NK-92 (cell line): ENCODE measurements around the gene SLC44A1.

Experiments used
- DNase-seq: peaks from one replicate; lab custom pipeline; 2025; ENCODE audit not compliant: unreplicated experiment; lab: John Stamatoyannopoulos, UW

The SLC44A1 gene

GRCh38 chr9:105297442-105298075 lies 53.1 kb downstream of the SLC44A1 start:
- no peak for DNase-seq

- no peak for DNase-seq
Measured at GRCh38 chr9:105299190-105299854, 54.9 kb downstream of the SLC44A1 start.

- DNase-seq = no peak
Measured at GRCh38 chr9:105302728-105303127, 58.3 kb downstream of the SLC44A1 start.

GRCh38 chr9:105305856-105306255 lies 61.4 kb downstream of the SLC44A1 start:
- no peak for DNase-seq

- no peak for DNase-seq
Measured at GRCh38 chr9:105306351-105307140, 62.1 kb downstream of the SLC44A1 start.

GRCh38 chr9:105307591-105308130 lies 63.2 kb downstream of the SLC44A1 start:
- DNase-seq = no peak

- DNase-seq = no peak
Measured at GRCh38 chr9:105308461-105309341, 64.2 kb downstream of the SLC44A1 start.

GRCh38 chr9:105309531-105309931 lies 65.1 kb downstream of the SLC44A1 start:
- no peak for DNase-seq

- DNase-seq = no peak
Measured at GRCh38 chr9:105311306-105311705, 66.9 kb downstream of the SLC44A1 start.

- no peak for DNase-seq
Measured at GRCh38 chr9:105313238-105313637, 68.8 kb downstream of the SLC44A1 start.

GRCh38 chr9:105316703-105317102 lies 72.3 kb downstream of the SLC44A1 start:
- no peak for DNase-seq

- DNase-seq = no peak
Measured at GRCh38 chr9:105318729-105319191, 74.3 kb downstream of the SLC44A1 start.

- no peak for DNase-seq
Measured at GRCh38 chr9:105319202-105319813, 74.9 kb downstream of the SLC44A1 start.

- no peak for DNase-seq
Measured at GRCh38 chr9:105320568-105320967, 76.1 kb downstream of the SLC44A1 start.

GRCh38 chr9:105328296-105328695 lies 83.8 kb downstream of the SLC44A1 start:
- DNase-seq = no peak

GRCh38 chr9:105328872-105329718 lies 84.6 kb downstream of the SLC44A1 start:
- no peak for DNase-seq

- no peak for DNase-seq
Measured at GRCh38 chr9:105329719-105330062, 85.2 kb downstream of the SLC44A1 start.

- no peak for DNase-seq
Measured at GRCh38 chr9:105330201-105330600, 85.8 kb downstream of the SLC44A1 start.

- DNase-seq = no peak
Measured at GRCh38 chr9:105330755-105331154, 86.3 kb downstream of the SLC44A1 start.
